Osteocyte (in vitro differentiated cells): ENCODE results near the gene CDC42EP1. TPM values are rescaled to one million over a fixed set of nuclear protein-coding genes. Genes with fewer than 3 reads are reported as not detected.

Experiments used
- DNase-seq: peaks from one replicate; pipeline ENCODE4 v3.0.0; 2021; ENCODE audit warnings: mixed read lengths; ENCODE audit not compliant: unreplicated experiment; ENCODE audit errors: extremely low spot score
- H3K27ac Mint-ChIP-seq: one replicate; pipeline ENCODE4 v1.8.0; 2021; ENCODE audit warnings: mild to moderate bottlenecking, mixed read lengths; ENCODE audit not compliant: unreplicated experiment
- H3K27me3 Mint-ChIP-seq: one replicate; pipeline ENCODE4 v1.8.0; 2021; ENCODE audit warnings: mixed read lengths; ENCODE audit not compliant: unreplicated experiment
- H3K36me3 Mint-ChIP-seq: one replicate; pipeline ENCODE4 v1.8.0; 2021; ENCODE audit warnings: mixed read lengths; ENCODE audit not compliant: unreplicated experiment
- H3K4me1 Mint-ChIP-seq: one replicate; pipeline ENCODE4 v1.8.0; 2021; ENCODE audit warnings: mixed read lengths; ENCODE audit not compliant: unreplicated experiment
- H3K4me3 Mint-ChIP-seq: one replicate; pipeline ENCODE4 v1.8.0; 2021; ENCODE audit warnings: mild to moderate bottlenecking, moderate library complexity, mixed read lengths; ENCODE audit not compliant: unreplicated experiment
- H3K9me3 Mint-ChIP-seq: one replicate; pipeline ENCODE4 v1.8.0; 2021; ENCODE audit warnings: mixed read lengths; ENCODE audit not compliant: unreplicated experiment
- total RNA-seq: library from RNA; stranded (reverse); gene quantifications from 2 replicates; pipeline ENCODE4 v1.2.1, GENCODE V29; 2021
- TF ChIP-seq, protein P1 (sequence below): fragments of 200-600 bp; sonication (generic); IDR thresholded peaks from 2 replicates; pipeline ENCODE4 v1.5.0; 2021; ENCODE audit warnings: antibody characterized with exemption, mild to moderate bottlenecking, moderate library complexity

CDC42EP1 gene
- total RNA-seq, 1 donor from 2014 or later, result 282 TPM

- Mint-ChIP-seq H3K27ac (peak overlapping the region; percentile 46), H3K9me3 (no peaks in the 10 kb centered on the region), H3K36me3 (peaks cover 22% of the 10 kb centered on the region), H3K4me1 (peaks cover 38% of the 10 kb centered on the region), H3K27me3 (no peaks in the 10 kb centered on the region), H3K4me3 (no peak overlapping the region)
- TF ChIP-seq, protein P1, sequence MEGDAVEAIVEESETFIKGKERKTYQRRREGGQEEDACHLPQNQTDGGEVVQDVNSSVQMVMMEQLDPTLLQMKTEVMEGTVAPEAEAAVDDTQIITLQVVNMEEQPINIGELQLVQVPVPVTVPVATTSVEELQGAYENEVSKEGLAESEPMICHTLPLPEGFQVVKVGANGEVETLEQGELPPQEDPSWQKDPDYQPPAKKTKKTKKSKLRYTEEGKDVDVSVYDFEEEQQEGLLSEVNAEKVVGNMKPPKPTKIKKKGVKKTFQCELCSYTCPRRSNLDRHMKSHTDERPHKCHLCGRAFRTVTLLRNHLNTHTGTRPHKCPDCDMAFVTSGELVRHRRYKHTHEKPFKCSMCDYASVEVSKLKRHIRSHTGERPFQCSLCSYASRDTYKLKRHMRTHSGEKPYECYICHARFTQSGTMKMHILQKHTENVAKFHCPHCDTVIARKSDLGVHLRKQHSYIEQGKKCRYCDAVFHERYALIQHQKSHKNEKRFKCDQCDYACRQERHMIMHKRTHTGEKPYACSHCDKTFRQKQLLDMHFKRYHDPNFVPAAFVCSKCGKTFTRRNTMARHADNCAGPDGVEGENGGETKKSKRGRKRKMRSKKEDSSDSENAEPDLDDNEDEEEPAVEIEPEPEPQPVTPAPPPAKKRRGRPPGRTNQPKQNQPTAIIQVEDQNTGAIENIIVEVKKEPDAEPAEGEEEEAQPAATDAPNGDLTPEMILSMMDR, result no peak
- DNase-seq, result no peak
These were observed 9.8 kb downstream of the CDC42EP1 start for GRCh38 chr22:37569921-37570660.

- no peak overlapping the region for H3K4me3 Mint-ChIP-seq
- DNase-seq, result no peak
- H3K9me3 Mint-ChIP-seq, result no peaks in the 10 kb centered on the region
- peak overlapping the region; percentile 46 for H3K27ac Mint-ChIP-seq
- no peaks in the 10 kb centered on the region for H3K27me3 Mint-ChIP-seq
- peaks cover 35% of the 10 kb centered on the region for H3K4me1 Mint-ChIP-seq
- TF ChIP-seq, protein P1, result no peak
- peaks cover 22% of the 10 kb centered on the region for H3K36me3 Mint-ChIP-seq
These were observed 10.3 kb downstream of the CDC42EP1 start for GRCh38 chr22:37570661-37570976.

DNA sequence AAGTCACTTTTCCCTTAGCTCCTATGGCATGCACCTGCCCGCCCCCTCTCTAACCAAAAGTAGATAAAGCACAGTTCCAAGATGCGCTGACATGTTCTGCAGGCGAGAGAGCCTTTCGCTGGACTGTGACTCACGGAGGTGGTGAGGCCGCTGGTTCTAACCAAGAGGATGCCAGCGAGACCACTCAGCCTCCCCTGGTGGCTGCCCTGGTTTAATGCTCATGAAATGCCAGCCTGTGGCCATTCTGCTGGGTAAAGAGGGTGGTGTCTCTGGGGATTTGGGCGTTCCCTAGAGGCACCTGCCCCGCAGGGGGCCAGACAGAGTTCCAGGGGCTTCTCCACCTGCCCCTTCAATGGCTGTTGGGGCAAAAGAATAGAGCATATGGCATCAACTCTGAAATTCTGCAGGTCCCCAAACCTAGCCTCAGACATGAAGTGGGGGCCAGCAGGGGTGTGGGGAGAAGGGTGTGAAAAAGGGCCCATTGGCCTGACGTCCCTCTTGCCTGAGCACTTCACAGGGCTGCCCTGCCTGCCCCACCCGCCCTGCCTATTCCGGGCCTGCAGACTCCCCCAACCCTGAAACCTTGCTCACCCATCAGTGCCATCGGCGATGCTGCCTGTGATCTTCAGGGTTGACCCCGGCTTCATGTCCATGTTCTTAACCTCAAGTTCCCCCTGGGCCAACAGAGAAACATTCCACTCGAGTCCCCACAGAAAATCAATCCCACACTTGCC, 11.1 kb downstream of the CDC42EP1 start:
- peaks cover 32% of the 10 kb centered on the region for H3K4me1 Mint-ChIP-seq
- TF ChIP-seq, protein P1, result peak; percentile 24
- H3K27ac Mint-ChIP-seq, result no peak overlapping the region
- no peaks in the 10 kb centered on the region for H3K27me3 Mint-ChIP-seq
- peaks cover 20% of the 10 kb centered on the region for H3K36me3 Mint-ChIP-seq
- no peak for DNase-seq
- H3K9me3 Mint-ChIP-seq, result no peaks in the 10 kb centered on the region
- H3K4me3 Mint-ChIP-seq, result no peak overlapping the region

DNA sequence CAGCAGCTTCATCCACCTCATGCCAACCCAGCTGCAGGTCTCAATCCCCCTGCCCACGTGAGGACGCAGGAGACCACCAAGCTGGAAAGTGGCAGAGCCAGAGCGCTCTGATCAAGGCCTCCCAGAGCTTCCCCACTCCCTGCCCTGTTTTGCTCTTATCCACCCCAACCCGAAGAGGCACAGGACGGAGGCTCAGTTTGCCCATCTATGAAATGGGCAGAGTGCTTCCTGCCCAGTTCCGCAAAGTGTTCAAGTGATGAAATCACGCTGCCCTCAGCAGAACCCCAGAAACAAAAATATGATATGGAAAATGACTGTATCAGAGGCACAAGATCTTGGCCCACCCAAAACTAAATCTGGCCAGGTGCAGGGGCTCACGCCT, 11.7 kb downstream of the CDC42EP1 start:
- Mint-ChIP-seq H3K4me3 (no peak overlapping the region), H3K4me1 (peaks cover 29% of the 10 kb centered on the region), H3K27ac (peak overlapping the region; percentile 32), H3K9me3 (no peaks in the 10 kb centered on the region), H3K27me3 (no peaks in the 10 kb centered on the region), H3K36me3 (peaks cover 18% of the 10 kb centered on the region)
- TF ChIP-seq, protein P1, result no peak
- DNase-seq, result no peak

DNA sequence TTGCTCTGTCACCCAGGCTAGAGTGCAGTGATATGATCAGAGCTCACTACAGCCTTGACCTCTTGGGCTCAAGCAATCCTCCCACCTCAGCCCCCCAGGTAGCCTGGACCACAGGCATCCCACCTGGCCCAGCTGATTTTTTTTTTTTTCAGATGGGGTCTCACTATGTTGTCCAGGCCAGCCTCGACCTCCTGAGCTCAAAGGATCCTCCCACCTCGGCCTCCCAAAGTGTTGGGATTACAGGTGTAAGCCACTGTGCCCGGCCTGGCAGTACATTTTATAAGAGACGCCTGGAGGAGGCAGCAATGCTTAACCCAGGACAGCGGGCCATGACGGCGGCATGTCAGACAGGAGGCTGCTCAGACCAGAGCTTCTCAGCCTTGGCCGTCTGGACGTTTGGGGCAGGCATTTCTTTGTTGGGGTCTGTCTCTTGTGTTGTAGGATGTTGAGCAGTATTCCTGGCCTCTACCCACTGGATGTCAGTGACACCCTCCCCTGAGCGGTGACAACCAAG, 15.3 kb downstream of the CDC42EP1 start:
- Mint-ChIP-seq H3K4me3 (no peak overlapping the region), H3K9me3 (no peaks in the 10 kb centered on the region), H3K27ac (no peak overlapping the region), H3K4me1 (peaks cover 11% of the 10 kb centered on the region), H3K36me3 (peaks cover 12% of the 10 kb centered on the region), H3K27me3 (peaks cover 3% of the 10 kb centered on the region)
- TF ChIP-seq, protein P1, result no peak
- no peak for DNase-seq
